ENCODE results near the gene CALM3. TPM values are rescaled to one million over a fixed set of nuclear protein-coding genes. Genes with fewer than 3 reads are reported as not detected.

Gene CALM3
- total and polyA plus RNA-seq, 2 of the 13 experiments (the other 11 are each of a cell fraction or from before 2014, with no cell fraction given), result 239 to 258 TPM

DNA sequence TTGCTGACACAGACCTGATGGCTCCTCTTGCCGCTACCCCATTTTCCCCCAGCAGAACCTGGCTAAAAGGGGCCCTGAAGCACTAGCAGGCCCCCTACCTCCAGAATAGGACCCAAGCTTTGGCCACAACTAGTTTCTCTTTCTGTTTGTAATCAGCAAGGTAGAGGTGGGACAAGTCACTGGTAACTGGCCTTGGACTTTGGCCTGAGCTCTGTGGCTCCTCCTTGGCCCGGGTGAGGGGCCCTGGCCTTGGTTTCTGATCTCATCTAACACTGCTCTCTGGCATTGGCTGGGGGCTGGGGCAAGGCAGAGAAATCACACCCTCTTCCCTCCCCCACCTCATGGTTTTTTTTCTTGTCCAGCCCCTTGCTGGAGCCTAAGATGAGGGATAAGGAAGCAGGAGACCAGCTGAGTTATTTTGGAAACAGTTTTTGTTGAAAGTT lies 2.1 kb downstream of the CALM3 start (continued):
- TF ChIP-seq, protein P1, sequence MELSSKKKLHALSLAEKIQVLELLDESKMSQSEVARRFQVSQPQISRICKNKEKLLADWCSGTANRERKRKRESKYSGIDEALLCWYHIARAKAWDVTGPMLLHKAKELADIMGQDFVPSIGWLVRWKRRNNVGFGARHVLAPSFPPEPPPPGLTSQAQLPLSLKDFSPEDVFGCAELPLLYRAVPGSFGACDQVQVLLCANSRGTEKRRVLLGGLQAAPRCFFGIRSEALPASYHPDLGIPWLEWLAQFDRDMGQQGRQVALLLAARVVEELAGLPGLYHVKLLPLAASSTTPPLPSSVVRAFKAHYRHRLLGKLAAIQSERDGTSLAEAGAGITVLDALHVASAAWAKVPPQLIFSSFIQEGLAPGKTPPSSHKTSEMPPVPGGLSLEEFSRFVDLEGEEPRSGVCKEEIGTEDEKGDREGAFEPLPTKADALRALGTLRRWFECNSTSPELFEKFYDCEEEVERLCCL (CRISPR knock-in tag; IDR thresholded peaks at IDR 0.05; ENCODE audit: borderline replicate concordance), result no peak
- TF ChIP-seq PHF8 (CRISPR knock-in tag; IDR thresholded peaks at IDR 0.05) (peak; percentile 38; the same call in 1 of the 2 replicates), ZBTB20 (CRISPR knock-in tag; IDR thresholded peaks at IDR 0.05; ENCODE audit: borderline replicate concordance, low read depth) (0 out of 2 replicates have a peak, but pooled peaks have one; percentile 19), MED8 (CRISPR knock-in tag; IDR thresholded peaks at IDR 0.05; ENCODE audit: insufficient replicate concordance) (no peak), MTA1 (CRISPR knock-in tag; IDR thresholded peaks at IDR 0.05; ENCODE audit: borderline replicate concordance) (peak; percentile 73; the same call in 1 of the 2 replicates), NR2F1 (CRISPR knock-in tag; IDR thresholded peaks at IDR 0.05) (peak; percentile 47 to 48; a peak in 1 of 4 replicates), NCOR1 (IDR thresholded peaks at IDR 0.05; ENCODE audit: borderline replicate concordance, low read length) (peak; percentile 81), ZBTB42 (CRISPR knock-in tag; IDR thresholded peaks at IDR 0.05) (no peak), EZH2 (conservative IDR thresholded peaks at IDR 0.05; ENCODE audit: low read depth, low read length) (no peak), HMGA1 (CRISPR knock-in tag; conservative IDR thresholded peaks at IDR 0.05) (no peak), RXRA (CRISPR knock-in tag; IDR thresholded peaks at IDR 0.05) (peak; percentile 6; the same call in 1 of the 2 replicates), ZNF142 (CRISPR knock-in tag; IDR thresholded peaks at IDR 0.05) (no peak), ZNF513 (CRISPR knock-in tag; conservative IDR thresholded peaks at IDR 0.05) (no peak), CBX1 (IDR thresholded peaks at IDR 0.05; ENCODE audit: low read depth) (no peak), EP300 (IDR thresholded peaks at IDR 0.05; ENCODE audit: low read depth in 2 of 2, low read length in 2 of 2) (peak in 1 of 2 experiments; percentile 74; a peak in 2 of 4 replicates), EP300 (CRISPR knock-in tag; IDR thresholded peaks at IDR 0.05; ENCODE audit: borderline replicate concordance) (no peak; the same call in 1 of the 2 replicates)
- TF ChIP-seq, protein P2, sequence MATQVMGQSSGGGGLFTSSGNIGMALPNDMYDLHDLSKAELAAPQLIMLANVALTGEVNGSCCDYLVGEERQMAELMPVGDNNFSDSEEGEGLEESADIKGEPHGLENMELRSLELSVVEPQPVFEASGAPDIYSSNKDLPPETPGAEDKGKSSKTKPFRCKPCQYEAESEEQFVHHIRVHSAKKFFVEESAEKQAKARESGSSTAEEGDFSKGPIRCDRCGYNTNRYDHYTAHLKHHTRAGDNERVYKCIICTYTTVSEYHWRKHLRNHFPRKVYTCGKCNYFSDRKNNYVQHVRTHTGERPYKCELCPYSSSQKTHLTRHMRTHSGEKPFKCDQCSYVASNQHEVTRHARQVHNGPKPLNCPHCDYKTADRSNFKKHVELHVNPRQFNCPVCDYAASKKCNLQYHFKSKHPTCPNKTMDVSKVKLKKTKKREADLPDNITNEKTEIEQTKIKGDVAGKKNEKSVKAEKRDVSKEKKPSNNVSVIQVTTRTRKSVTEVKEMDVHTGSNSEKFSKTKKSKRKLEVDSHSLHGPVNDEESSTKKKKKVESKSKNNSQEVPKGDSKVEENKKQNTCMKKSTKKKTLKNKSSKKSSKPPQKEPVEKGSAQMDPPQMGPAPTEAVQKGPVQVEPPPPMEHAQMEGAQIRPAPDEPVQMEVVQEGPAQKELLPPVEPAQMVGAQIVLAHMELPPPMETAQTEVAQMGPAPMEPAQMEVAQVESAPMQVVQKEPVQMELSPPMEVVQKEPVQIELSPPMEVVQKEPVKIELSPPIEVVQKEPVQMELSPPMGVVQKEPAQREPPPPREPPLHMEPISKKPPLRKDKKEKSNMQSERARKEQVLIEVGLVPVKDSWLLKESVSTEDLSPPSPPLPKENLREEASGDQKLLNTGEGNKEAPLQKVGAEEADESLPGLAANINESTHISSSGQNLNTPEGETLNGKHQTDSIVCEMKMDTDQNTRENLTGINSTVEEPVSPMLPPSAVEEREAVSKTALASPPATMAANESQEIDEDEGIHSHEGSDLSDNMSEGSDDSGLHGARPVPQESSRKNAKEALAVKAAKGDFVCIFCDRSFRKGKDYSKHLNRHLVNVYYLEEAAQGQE (IDR thresholded peaks at IDR 0.05; ENCODE audit: borderline replicate concordance in 1 of 2, low read depth in 1 of 2, low read length in 2 of 2), result 0 out of 4 replicates have a peak, but pooled peaks of 1 of the 2 experiments have one; percentile 27

All from HepG2 (cell line).